Measurements from ENCODE around the gene CACNA2D4.

- TF ChIP-seq ZNF839 (CRISPR knock-in tag; IDR thresholded peaks at IDR 0.05; ENCODE audit: borderline replicate concordance), result no peak
- no peak for TF ChIP-seq ZSCAN20 (CRISPR knock-in tag; IDR thresholded peaks at IDR 0.05; ENCODE audit: borderline replicate concordance)
Measured at GRCh38 chr12:1795785-1796514, 122.5 kb downstream of the CACNA2D4 start.
